CD14-positive monocyte (primary cell): ENCODE results near the gene ERO1B. TPM values are rescaled to one million over a fixed set of nuclear protein-coding genes. Genes with fewer than 3 reads are reported as not detected.

Experiments
- DNase-seq, 3 donors: peaks; one replicate each; pipeline ENCODE4 v3.0.0-alpha.2; 2011 to 2022
- H2AFZ ChIP-seq: 2 replicates; pipeline ENCODE4 v1.6.0; 2012; ENCODE audit warnings: mild to moderate bottlenecking, low read depth, low read length, inconsistent platforms; ENCODE audit not compliant: insufficient read depth, poor library complexity, severe bottlenecking
- H3K27ac ChIP-seq, 2 donors: 1 replicate in 1 of 2; 2 replicates in 1 of 2; pipeline ENCODE4 v1.5.1; 2012 to 2013; ENCODE audit warnings: low read length in 2 of 2, control low read depth in 1 of 2, inconsistent platforms in 1 of 2, low read depth in 1 of 2, mild to moderate bottlenecking in 1 of 2
- H3K27me3 ChIP-seq, 2 donors: one replicate each; pipeline versions ENCODE4 v1.6.0 to v1.6.1; 2011 to 2013; ENCODE audit warnings: low read length in 2 of 2; ENCODE audit not compliant: control insufficient read depth in 2 of 2, insufficient read depth in 2 of 2
- H3K36me3 ChIP-seq, 2 donors: replicated peaks in 1 of 2; 1 replicate in 1 of 2; 2 replicates in 1 of 2; pipeline versions ENCODE4 v1.5.1 to v1.6.1; 2012 to 2013; ENCODE audit warnings: low read length in 2 of 2, control low read depth in 1 of 2, inconsistent platforms in 1 of 2, mild to moderate bottlenecking in 1 of 2; ENCODE audit not compliant: insufficient read depth in 2 of 2, control insufficient read depth in 1 of 2
- H3K4me1 ChIP-seq, 2 donors: 1 replicate in 1 of 2; 2 replicates in 1 of 2; pipeline versions ENCODE4 v1.5.1 to v1.6.1; 2012 to 2013; ENCODE audit warnings: low read length in 2 of 2, control low read depth in 1 of 2, inconsistent platforms in 1 of 2, mild to moderate bottlenecking in 1 of 2, moderate library complexity in 1 of 2; ENCODE audit not compliant: insufficient read depth in 2 of 2, control insufficient read depth in 1 of 2
- H3K4me2 ChIP-seq: replicated peaks from 2 replicates; pipeline ENCODE3; 2012; ENCODE audit warnings: low read length, moderate library complexity, mild to moderate bottlenecking; ENCODE audit not compliant: poor library complexity, severe bottlenecking; ENCODE audit errors: extremely low read depth
- H3K4me3 ChIP-seq, 3 experiments: fragments of 200-600 bp in 1 of 3; sonication (generic) in 1 of 3; replicated peaks in 1 of 3; 1 replicate in 2 of 3; 2 replicates in 1 of 3; pipeline ENCODE4 v1.5.1; 2011 to 2013; ENCODE audit warnings: low read length in 3 of 3, mild to moderate bottlenecking in 3 of 3, control low read depth in 2 of 3, low read depth in 2 of 3, inconsistent platforms in 1 of 3, moderate library complexity in 1 of 3
- H3K79me2 ChIP-seq: 2 replicates; pipeline ENCODE4 v1.6.0; 2012; ENCODE audit warnings: mild to moderate bottlenecking, control low read depth, inconsistent platforms, low read length, moderate library complexity; ENCODE audit not compliant: insufficient read depth
- H3K9ac ChIP-seq: 2 replicates; pipeline ENCODE4 v1.6.0; 2017; ENCODE audit warnings: low read length, mild to moderate bottlenecking; ENCODE audit not compliant: insufficient read depth, poor library complexity, severe bottlenecking
- H3K9me3 ChIP-seq, 2 donors: replicated peaks in 1 of 2; 1 replicate in 1 of 2; 2 replicates in 1 of 2; pipeline versions ENCODE4 v1.5.1 to v1.6.1; 2012 to 2013; ENCODE audit warnings: low read length in 2 of 2, control low read depth in 1 of 2; ENCODE audit not compliant: control insufficient read depth in 1 of 2, insufficient read depth in 1 of 2
- H4K20me1 ChIP-seq: 2 replicates; pipeline ENCODE4 v1.6.0; 2012; ENCODE audit warnings: mild to moderate bottlenecking, low read length, control low read depth, moderate library complexity; ENCODE audit not compliant: insufficient read depth
- H3K27ac Mint-ChIP-seq, 7 donors: one replicate each; pipeline ENCODE4 v1.8.0; 2020; ENCODE audit warnings: mild to moderate bottlenecking in 7 of 7, mixed read lengths in 7 of 7, moderate library complexity in 6 of 7, inconsistent platforms in 2 of 7
- H3K27me3 Mint-ChIP-seq, 3 donors: one replicate each; pipeline ENCODE4 v1.8.0; 2021 to 2022; ENCODE audit warnings: low read depth in 3 of 3, mild to moderate bottlenecking in 3 of 3, mixed read lengths in 3 of 3, moderate library complexity in 3 of 3, inconsistent platforms in 1 of 3
- H3K36me3 Mint-ChIP-seq, 2 donors: one replicate each; pipeline ENCODE4 v1.8.0; 2020; ENCODE audit warnings: mixed read lengths in 2 of 2, inconsistent platforms in 1 of 2, mild to moderate bottlenecking in 1 of 2
- H3K4me1 Mint-ChIP-seq: one replicate; pipeline ENCODE4 v1.8.0; 2020; ENCODE audit warnings: mild to moderate bottlenecking, mixed read lengths
- H3K4me3 Mint-ChIP-seq, 2 donors: one replicate each; pipeline ENCODE4 v1.8.0; 2020; ENCODE audit warnings: mild to moderate bottlenecking in 2 of 2, mixed read lengths in 2 of 2, moderate library complexity in 1 of 2
- H3K9me3 Mint-ChIP-seq, 7 donors: one replicate each; pipeline ENCODE4 v1.8.0; 2020 to 2022; ENCODE audit warnings: mixed read lengths in 7 of 7, mild to moderate bottlenecking in 6 of 7, moderate library complexity in 6 of 7, inconsistent platforms in 2 of 7
- CTCF ChIP-seq: fragments of 200-600 bp; IDR thresholded peaks from one replicate; pipeline ENCODE4 v1.8.0; 2022; ENCODE audit warnings: antibody characterized with exemption, mild to moderate bottlenecking
- WGBS: methylation state at CpG from one replicate; pipeline ENCODE4 v1.1.5; 2013; ENCODE audit warnings: missing lambda C conversion rate; ENCODE audit not compliant: insufficient coverage; 5-methylcytosine and 5-hydroxymethylcytosine counted together
- intact Hi-C, 2 donors: fragments of 100-400 bp; cut with micrococcal nuclease; formaldehyde crosslinking; loops; one replicate each; pipeline versions ENCODE4 v1.15.0 to v1.15.1; 2023
- polyA plus RNA-seq, 3 donors: library from polyadenylated mRNA; depleted of rRNA in 1 of 3; unstranded in 2 of 3; stranded (reverse) in 1 of 3; fragments of 300-500 nt in 2 of 3; fragments of >200 nt in 1 of 3; fragmentation: Illumina TruSeq in 2 of 3; gene quantifications; 1 replicate in 2 of 3; 2 replicates in 1 of 3; pipeline ENCODE4 v1.2.3, GENCODE V29; 2012 to 2021

Gene ERO1B
- polyA plus RNA-seq, 3 donors: 2.7 to 4.2 (median 3.2) TPM

GRCh38 chr1:236301080-236301957 is 19.6 kb upstream of the ERO1B start:
- Histone ChIP-seq H3K9ac (no peak overlapping the region), H3K9me3 (no peaks in the 10 kb centered on the region), H3K4me1 (no peaks in the 10 kb centered on the region), H3K36me3 (no peaks in the 10 kb centered on the region), H4K20me1 (no peaks in the 10 kb centered on the region), H3K27me3 (no peaks in the 10 kb centered on the region), H2AFZ (no peak overlapping the region), H3K79me2 (no peaks in the 10 kb centered on the region), H3K27ac (no peak overlapping the region), H3K4me3 (no peak overlapping the region), H3K4me2 (no peak overlapping the region)
- intact Hi-C loops: no loop called here
- Mint-ChIP-seq H3K4me1 (no peaks in the 10 kb centered on the region), H3K4me3 (no peak overlapping the region), H3K27ac (no peak overlapping the region), H3K27me3 (peaks cover 0 to 3% (median 0%) of the 10 kb centered on the region in 3 donors), H3K36me3 (no peaks in the 10 kb centered on the region), H3K9me3 (peaks cover 0 to 3% (median 0%) of the 10 kb centered on the region in 7 donors)
- 94% methylated on average over 4 of the region's 16 CpGs for WGBS
- TF ChIP-seq CTCF: no peak
- no peak for DNase-seq

GRCh38 chr1:236297161-236297560 is 15.4 kb upstream of the ERO1B start:
- Histone ChIP-seq H3K4me2 (no peak overlapping the region), H3K9ac (no peak overlapping the region), H3K79me2 (no peaks in the 10 kb centered on the region), H2AFZ (no peak overlapping the region), H3K4me1 (no peaks in the 10 kb centered on the region), H3K27me3 (no peaks in the 10 kb centered on the region), H3K36me3 (no peaks in the 10 kb centered on the region), H3K9me3 (no peaks in the 10 kb centered on the region), H3K27ac (no peak overlapping the region), H3K4me3 (no peak overlapping the region), H4K20me1 (no peaks in the 10 kb centered on the region)
- Mint-ChIP-seq H3K4me1 (no peaks in the 10 kb centered on the region), H3K4me3 (no peak overlapping the region), H3K36me3 (no peaks in the 10 kb centered on the region), H3K9me3 (peaks cover 0 to 3% (median 0%) of the 10 kb centered on the region in 7 donors), H3K27ac (no peak overlapping the region), H3K27me3 (peaks cover 0 to 3% (median 2%) of the 10 kb centered on the region in 3 donors)
- TF ChIP-seq CTCF: no peak
- intact Hi-C loops: no loop called here
- no peak for DNase-seq
- WGBS: 90% methylated on average over 2 of the region's 8 CpGs
